HG03378 (cell line): ENCODE measurements around the gene ADAMTS8.

Experiments
- ATAC-seq: cut with Tn5 transposase; IDR thresholded peaks from one replicate; pipeline ENCODE4 v1.9.1; 2021; ENCODE audit warnings: mild to moderate bottlenecking, moderate library complexity; ENCODE audit not compliant: unreplicated experiment

ADAMTS8 gene

GRCh38 chr11:130428316-130429119, at the start of gene ADAMTS8:
ADAMTS8 (minus strand) TSS chr11:130428609; CDS start chr11:130428286, 323 bp downstream.
- ATAC-seq, result no peak

DNA sequence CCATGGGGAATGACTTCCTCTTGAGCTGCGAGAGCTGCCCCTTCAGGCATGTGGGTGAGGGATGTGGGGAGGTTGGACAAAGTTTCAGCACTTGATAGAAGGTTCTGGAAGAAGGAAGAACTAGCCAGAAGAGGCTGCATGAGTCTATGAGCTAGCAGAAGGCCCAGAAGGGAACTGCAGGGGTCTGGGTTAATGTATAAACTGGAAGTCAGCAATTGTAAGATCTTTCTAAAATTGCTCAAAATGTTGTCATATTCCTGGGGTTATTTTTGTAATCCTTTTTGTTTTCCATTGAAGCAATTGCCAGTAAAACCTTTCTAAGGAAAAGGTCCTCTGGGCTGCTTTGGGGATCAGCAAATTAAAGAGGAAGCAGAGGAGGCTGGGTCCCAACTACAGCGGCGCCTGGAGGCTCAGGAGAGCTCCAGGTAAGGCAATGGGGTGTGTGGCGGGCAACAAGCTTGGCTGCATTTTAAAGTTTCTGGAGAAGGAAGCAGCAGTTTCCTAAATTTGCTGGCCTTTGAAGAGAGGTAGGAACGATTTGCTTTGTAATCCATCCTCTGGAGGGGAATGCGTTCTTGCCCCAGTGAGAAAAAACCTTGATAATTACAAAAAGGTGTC, 49.3 kb upstream of the ADAMTS8 start:
- ATAC-seq, result no peak

DNA sequence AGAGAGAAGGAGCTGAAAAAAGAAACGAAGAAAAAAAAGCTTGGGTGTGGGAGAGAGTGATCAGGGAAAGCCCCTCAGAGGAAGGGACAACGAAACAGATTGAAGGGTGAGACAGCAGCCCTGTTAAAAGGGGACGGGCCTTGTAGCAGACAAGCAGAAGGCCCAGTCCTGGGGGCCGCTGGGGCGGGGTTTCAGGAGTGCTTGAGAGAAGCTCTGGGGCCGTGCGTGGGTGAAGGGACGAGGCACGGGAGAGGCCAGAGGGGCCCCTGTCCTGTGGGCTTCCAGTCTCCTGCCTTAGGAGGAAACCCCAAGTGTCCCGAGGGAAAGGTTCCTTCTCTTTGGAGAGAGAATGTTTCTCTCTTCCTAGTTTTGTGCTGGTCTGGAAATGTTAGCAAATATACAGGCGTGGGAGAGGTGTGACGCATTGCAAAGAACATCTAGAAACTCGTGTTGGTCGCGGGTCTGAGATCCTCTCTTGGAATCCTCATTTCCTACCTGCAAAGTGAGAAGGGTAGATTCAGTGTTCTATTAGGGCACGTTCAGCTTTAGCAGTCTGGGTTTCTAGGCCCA, 48.6 kb upstream of the ADAMTS8 start:
- ATAC-seq, result no peak

GRCh38 chr11:130476200-130476921, 48.0 kb upstream of the ADAMTS8 start:
- no peak for ATAC-seq

- ATAC-seq, result no peak
Measured at GRCh38 chr11:130475426-130476053, 47.1 kb upstream of the ADAMTS8 start.

- ATAC-seq, result no peak
Measured at GRCh38 chr11:130474637-130475400, 46.4 kb upstream of the ADAMTS8 start.

GRCh38 chr11:130473795-130474377, 45.5 kb upstream of the ADAMTS8 start:
- ATAC-seq, result no peak

- ATAC-seq, result no peak
Measured at GRCh38 chr11:130473056-130473794, 44.8 kb upstream of the ADAMTS8 start.

DNA sequence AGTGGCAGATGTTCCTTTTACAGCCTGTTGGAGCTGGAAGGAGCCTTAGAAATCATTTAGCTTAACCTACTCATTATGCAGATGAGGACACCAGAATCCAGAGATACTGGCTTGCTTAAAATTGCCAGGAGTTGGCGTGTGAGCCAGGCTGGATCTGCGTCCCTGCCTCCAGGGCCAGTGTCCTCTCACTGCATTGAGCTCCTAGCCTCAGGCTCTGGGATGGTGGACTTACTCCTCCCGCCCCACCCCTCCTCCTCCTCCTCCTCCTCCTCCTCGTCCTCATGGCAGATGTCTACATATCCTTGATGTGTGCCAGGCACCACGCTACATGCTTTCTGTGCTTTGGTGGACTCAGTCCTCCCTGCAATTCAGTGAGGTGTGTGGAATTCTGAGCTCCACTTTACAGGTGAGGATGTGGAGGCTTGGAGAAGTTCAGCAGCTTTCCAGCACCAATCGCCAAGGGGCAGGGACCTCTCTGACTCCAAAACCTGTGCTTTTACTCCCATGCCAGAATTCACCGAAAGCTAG, 44.1 kb upstream of the ADAMTS8 start:
- ATAC-seq, result no peak

- no peak for ATAC-seq
Measured at GRCh38 chr11:130471731-130472433, 43.5 kb upstream of the ADAMTS8 start.

- no peak for ATAC-seq
Measured at GRCh38 chr11:130470832-130471706, 42.7 kb upstream of the ADAMTS8 start.

DNA sequence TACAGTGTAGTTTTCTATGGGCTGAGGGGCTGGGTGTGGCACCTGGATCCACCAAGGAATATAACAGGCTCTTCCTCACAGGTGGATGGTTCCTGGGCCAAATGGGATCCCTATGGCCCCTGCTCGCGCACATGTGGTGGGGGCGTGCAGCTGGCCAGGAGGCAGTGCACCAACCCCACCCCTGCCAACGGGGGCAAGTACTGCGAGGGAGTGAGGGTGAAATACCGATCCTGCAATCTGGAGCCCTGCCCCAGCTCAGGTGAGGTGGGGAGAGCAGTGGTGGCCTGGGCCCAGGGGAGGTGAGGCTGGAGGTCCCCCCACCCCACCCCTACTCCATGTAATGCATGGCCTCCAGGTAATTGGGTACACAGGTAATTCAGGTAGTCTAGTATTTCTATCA, 40.8 kb upstream of the ADAMTS8 start:
- ATAC-seq, result no peak

GRCh38 chr11:130467116-130467900, 38.9 kb upstream of the ADAMTS8 start:
- no peak for ATAC-seq

DNA sequence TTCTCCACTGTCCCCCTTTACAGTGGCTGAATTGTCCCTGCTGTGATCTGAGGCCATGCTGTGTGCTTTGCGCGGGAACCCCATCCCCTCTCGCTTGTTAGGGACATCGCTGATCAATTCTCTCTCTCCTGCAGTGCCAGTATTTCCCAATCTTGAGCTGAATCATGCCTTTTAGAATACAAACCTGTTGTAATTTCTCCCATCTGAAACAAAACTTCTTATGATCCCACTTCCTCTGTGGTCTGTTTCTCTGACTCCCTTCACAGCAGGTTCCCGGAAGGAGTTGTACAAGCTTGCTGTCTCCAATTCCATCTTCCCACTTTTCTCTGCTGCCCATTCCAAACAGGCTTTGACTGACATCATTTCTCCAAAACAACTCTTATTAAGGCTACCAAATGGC, 36.9 kb upstream of the ADAMTS8 start:
- no peak for ATAC-seq

DNA sequence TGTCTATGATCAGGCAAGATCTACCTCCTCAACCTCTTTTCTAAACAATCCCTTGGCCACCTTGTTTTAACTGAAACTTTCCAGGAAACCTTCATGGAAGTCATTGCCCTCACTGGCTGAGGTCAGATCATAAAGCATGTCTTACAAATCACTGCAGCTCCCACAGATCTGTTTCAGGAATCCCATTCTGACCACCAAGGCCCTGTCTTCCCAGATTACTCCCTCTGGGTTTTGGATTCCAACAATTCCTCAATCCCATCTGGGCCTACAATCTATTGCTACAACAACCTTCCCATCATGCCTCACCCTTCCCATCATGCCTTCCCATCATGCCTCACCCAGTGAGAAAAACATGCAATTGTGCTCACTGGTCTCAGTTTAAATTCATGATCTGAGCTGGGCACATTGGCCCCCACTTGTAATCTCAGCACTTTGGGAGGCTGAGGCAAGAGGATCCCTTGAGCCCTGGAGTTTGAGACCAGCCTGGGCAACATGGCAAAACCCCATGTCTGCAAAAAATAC, 35.9 kb upstream of the ADAMTS8 start:
- ATAC-seq, result no peak

DNA sequence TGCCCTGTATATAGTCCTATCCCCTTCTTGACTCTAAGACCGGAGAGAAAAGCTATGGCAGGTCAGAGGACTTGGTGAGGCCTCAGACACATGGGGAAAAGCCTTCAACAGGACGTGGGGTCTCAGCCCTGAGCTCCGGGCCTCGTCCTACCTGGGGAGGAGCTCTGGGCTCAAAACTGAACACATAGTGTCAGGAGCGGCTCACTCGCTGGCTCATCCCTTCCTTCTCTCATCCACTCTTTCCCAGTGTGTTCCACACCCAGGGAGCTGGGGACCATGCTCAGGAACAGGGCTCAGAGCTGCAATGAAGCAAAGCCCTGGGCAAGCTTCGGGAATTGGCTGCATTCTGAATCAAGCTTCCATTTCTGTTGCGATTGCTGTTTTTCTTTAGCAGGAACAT, 34.5 kb upstream of the ADAMTS8 start:
- ATAC-seq, result no peak
